H9 (cell line): ENCODE measurements around the gene INSYN2B. TPM values are rescaled to one million over a fixed set of nuclear protein-coding genes. Genes with fewer than 3 reads are reported as not detected.

Experiments
- DNase-seq: peaks from one replicate; pipeline ENCODE4 v3.0.0-alpha.2; 2017
- H2AFZ ChIP-seq: one replicate; pipeline ENCODE4 v1.6.1; 2013; ENCODE audit warnings: mild to moderate bottlenecking, low read length, control low read depth, moderate library complexity
- H2AK5ac ChIP-seq: 2 replicates; pipeline ENCODE4 v1.6.1; 2013; ENCODE audit warnings: low read length, control low read depth, mixed read lengths; ENCODE audit not compliant: insufficient read length
- H2BK120ac ChIP-seq: one replicate; pipeline ENCODE4 v1.6.1; 2013; ENCODE audit warnings: low read depth, mild to moderate bottlenecking, low read length, control low read depth, inconsistent platforms; ENCODE audit not compliant: poor library complexity, severe bottlenecking
- H2BK12ac ChIP-seq: 2 replicates; pipeline ENCODE4 v1.6.1; 2013; ENCODE audit warnings: low read length, control low read depth, mixed read lengths, low read depth; ENCODE audit not compliant: insufficient read length
- H2BK15ac ChIP-seq: 2 replicates; pipeline ENCODE4 v1.6.1; 2013; ENCODE audit warnings: low read depth, low read length, control low read depth
- H2BK20ac ChIP-seq: one replicate; pipeline ENCODE4 v1.6.1; 2013; ENCODE audit warnings: low read depth, mild to moderate bottlenecking, low read length, control low read depth, inconsistent platforms; ENCODE audit not compliant: poor library complexity, severe bottlenecking
- H2BK5ac ChIP-seq: 2 replicates; pipeline ENCODE4 v1.6.1; 2013; ENCODE audit warnings: low read length, control low read depth, mixed read lengths; ENCODE audit not compliant: insufficient read length
- H3K14ac ChIP-seq: 2 replicates; pipeline ENCODE4 v1.6.1; 2013; ENCODE audit warnings: low read length, control low read depth; ENCODE audit not compliant: insufficient read depth
- H3K18ac ChIP-seq: 2 replicates; pipeline ENCODE4 v1.6.1; 2013; ENCODE audit warnings: low read depth, mild to moderate bottlenecking, mixed read lengths, low read length, control low read depth; ENCODE audit not compliant: insufficient read length
- H3K23ac ChIP-seq: 2 replicates; pipeline ENCODE4 v1.6.1; 2013; ENCODE audit warnings: low read length, control low read depth, mixed read lengths, low read depth; ENCODE audit not compliant: insufficient read length
- H3K23me2 ChIP-seq: 2 replicates; pipeline ENCODE4 v1.6.1; 2013; ENCODE audit warnings: low read depth, mild to moderate bottlenecking, mixed read lengths, low read length, control low read depth; ENCODE audit not compliant: insufficient read length, poor library complexity, severe bottlenecking
- H3K27ac ChIP-seq: 2 replicates; pipeline ENCODE4 v1.5.1; 2013; ENCODE audit warnings: low read length, control low read depth, mixed read lengths, low read depth; ENCODE audit not compliant: insufficient read length
- H3K27me3 ChIP-seq: 2 replicates; pipeline ENCODE4 v1.6.1; 2013; ENCODE audit warnings: low read length, control low read depth, inconsistent platforms; ENCODE audit not compliant: insufficient read depth
- H3K4ac ChIP-seq: 2 replicates; pipeline ENCODE4 v1.6.1; 2013; ENCODE audit warnings: low read depth, mild to moderate bottlenecking, control low read depth, inconsistent platforms, low read length, moderate library complexity
- H3K4me1 ChIP-seq: 2 replicates; pipeline ENCODE4 v1.6.1; 2013; ENCODE audit warnings: low read length, control low read depth, inconsistent platforms; ENCODE audit not compliant: insufficient read depth
- H3K4me2 ChIP-seq: 2 replicates; pipeline ENCODE4 v1.6.1; 2013; ENCODE audit warnings: low read length, control low read depth, mixed read lengths; ENCODE audit not compliant: insufficient read length, insufficient read depth
- H3K56ac ChIP-seq: 2 replicates; pipeline ENCODE4 v1.6.1; 2013; ENCODE audit warnings: low read depth, mild to moderate bottlenecking, mixed read lengths, low read length, control low read depth; ENCODE audit not compliant: insufficient read length
- H3K79me1 ChIP-seq: 2 replicates; pipeline ENCODE4 v1.6.1; 2013; ENCODE audit warnings: low read depth, mild to moderate bottlenecking, moderate library complexity, low read length, control low read depth, inconsistent platforms; ENCODE audit not compliant: insufficient read depth, poor library complexity, severe bottlenecking
- H3K79me2 ChIP-seq: 2 replicates; pipeline ENCODE4 v1.6.1; 2013; ENCODE audit warnings: low read length, control low read depth, inconsistent platforms; ENCODE audit not compliant: insufficient read depth
- H3K9ac ChIP-seq: 2 replicates; pipeline ENCODE4 v1.6.1; 2013; ENCODE audit warnings: low read length, control low read depth, mixed read lengths; ENCODE audit not compliant: insufficient read length; ENCODE audit errors: extremely low read depth
- H3K9me3 ChIP-seq: one replicate; pipeline ENCODE4 v1.6.1; 2013; ENCODE audit warnings: low read depth, low read length, inconsistent platforms; ENCODE audit not compliant: control insufficient read depth
- H3T11ph ChIP-seq: one replicate; pipeline ENCODE4 v1.6.1; 2013; ENCODE audit warnings: mild to moderate bottlenecking, low read length, control low read depth, inconsistent platforms
- H4K20me1 ChIP-seq: one replicate; pipeline ENCODE4 v1.6.1; 2013; ENCODE audit not compliant: control insufficient read depth, insufficient read length, insufficient read depth
- H4K5ac ChIP-seq: 2 replicates; pipeline ENCODE4 v1.6.1; 2013; ENCODE audit warnings: low read depth, mild to moderate bottlenecking, mixed read lengths, low read length, control low read depth; ENCODE audit not compliant: insufficient read length
- H4K8ac ChIP-seq: replicated peaks from 2 replicates; pipeline ENCODE4 v1.6.1; 2013; ENCODE audit warnings: low read length, control low read depth, mixed read lengths, low read depth; ENCODE audit not compliant: insufficient read length
- H4K91ac ChIP-seq: 2 replicates; pipeline ENCODE4 v1.6.1; 2013; ENCODE audit warnings: low read depth, mild to moderate bottlenecking, moderate library complexity, mixed read lengths, low read length, control low read depth; ENCODE audit not compliant: insufficient read length
- H3K27ac Mint-ChIP-seq, 3 experiments: 2 replicates in 2 of 3; 3 replicates in 1 of 3; pipeline ENCODE4 v1.8.0; 2020 to 2021; ENCODE audit warnings: mixed read lengths in 3 of 3, mild to moderate bottlenecking in 1 of 3, moderate library complexity in 1 of 3
- H3K27me3 Mint-ChIP-seq: 2 replicates; pipeline ENCODE4 v1.8.0; 2021; ENCODE audit warnings: low read depth, mild to moderate bottlenecking, moderate library complexity, mixed read lengths
- H3K36me3 Mint-ChIP-seq, 3 experiments: 2 replicates in 2 of 3; 3 replicates in 1 of 3; pipeline ENCODE4 v1.8.0; 2020 to 2021; ENCODE audit warnings: low read depth in 3 of 3, mixed read lengths in 3 of 3; ENCODE audit not compliant: insufficient read depth in 1 of 3
- H3K4me1 Mint-ChIP-seq, 2 experiments: 2 replicates each; pipeline ENCODE4 v1.8.0; 2020; ENCODE audit warnings: mixed read lengths in 2 of 2
- H3K4me3 Mint-ChIP-seq, 2 experiments: 2 replicates in 1 of 2; 3 replicates in 1 of 2; pipeline ENCODE4 v1.8.0; 2020 to 2021; ENCODE audit warnings: mild to moderate bottlenecking in 2 of 2, mixed read lengths in 2 of 2, moderate library complexity in 1 of 2
- H3K9me3 Mint-ChIP-seq, 2 experiments: 2 replicates in 1 of 2; 3 replicates in 1 of 2; pipeline ENCODE4 v1.8.0; 2020; ENCODE audit warnings: mild to moderate bottlenecking in 2 of 2, mixed read lengths in 2 of 2, moderate library complexity in 1 of 2
- WGBS: extraction: QIAGEN DNeasy Blood & Tissue Kit; methylation state at CpG from one replicate; pipeline ENCODE4 v1.1.7; 2013; ENCODE audit warnings: missing lambda C conversion rate, low lambda C conversion rate, mixed read lengths; ENCODE audit not compliant: insufficient read length; ENCODE audit errors: extremely low coverage; 5-methylcytosine and 5-hydroxymethylcytosine counted together
- total RNA-seq: library from RNA; stranded (reverse); gene quantifications from 2 replicates; pipeline ENCODE4 v1.2.1, GENCODE V29; 2021
- TF ChIP-seq, protein P1 (sequence below): fragments of 200-600 bp; sonication (generic); conservative IDR thresholded peaks from 3 replicates; pipeline ENCODE4 v1.8.0; 2021; ENCODE audit warnings: antibody characterized with exemption, mild to moderate bottlenecking

INSYN2B gene
- total RNA-seq, 1 experiment from 2014 or later: not detected

DNA sequence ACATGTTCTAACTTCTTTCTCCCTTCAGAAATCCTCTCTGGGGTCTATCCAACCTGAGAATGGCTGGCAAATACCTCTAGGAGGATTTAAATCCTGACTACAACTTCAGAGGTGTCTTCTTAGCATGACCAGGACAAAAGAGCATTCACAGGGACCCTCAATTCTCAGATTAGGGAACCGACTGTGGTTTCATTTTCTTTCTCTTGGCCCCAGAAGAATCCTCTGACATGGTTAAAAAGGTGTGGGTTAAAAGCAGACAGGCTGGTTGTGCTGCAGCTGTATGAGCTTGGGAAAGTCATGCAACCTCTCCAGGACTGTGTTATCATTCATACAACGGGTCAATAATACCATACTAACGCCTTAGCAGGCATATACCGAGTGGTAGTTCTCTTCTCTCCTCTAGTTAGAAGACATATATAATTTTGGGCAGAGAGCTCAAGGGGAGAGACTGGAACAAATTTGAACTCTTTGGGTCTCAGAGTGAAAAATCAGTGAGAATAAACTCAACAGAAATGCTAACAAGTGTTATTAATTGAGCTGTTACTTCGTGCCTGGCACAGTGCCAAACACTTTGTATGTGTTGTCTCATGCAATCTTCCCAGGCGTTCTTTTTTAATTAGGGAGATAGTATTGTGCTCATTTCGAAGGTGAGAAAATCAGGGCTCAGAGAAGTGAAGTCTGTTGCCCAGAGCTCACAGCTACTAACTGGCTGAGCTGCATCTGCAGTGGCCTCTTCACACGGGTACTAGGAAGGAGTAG lies 35.2 kb downstream of the INSYN2B start:
- Histone ChIP-seq H3K4me1 (peaks cover 4% of the 10 kb centered on the region; the same call in 1 of the 2 replicates), H2BK20ac (no peak overlapping the region), H3T11ph (no peak overlapping the region), H3K18ac (no peak overlapping the region), H2BK15ac (no peak overlapping the region), H4K91ac (no peak overlapping the region), H2BK120ac (no peak overlapping the region), H4K5ac (no peak overlapping the region), H2BK12ac (no peak overlapping the region), H2AK5ac (no peak overlapping the region), H3K4me2 (no peak overlapping the region), H3K79me2 (no peaks in the 10 kb centered on the region), H3K14ac (no peak overlapping the region), H3K9ac (no peak overlapping the region), H3K23me2 (no peaks in the 10 kb centered on the region), H3K27ac (no peak overlapping the region), H2BK5ac (no peak overlapping the region), H3K79me1 (no peaks in the 10 kb centered on the region), H3K4ac (no peak overlapping the region), H4K8ac (no peak overlapping the region), H2AFZ (no peak overlapping the region), H3K9me3 (no peaks in the 10 kb centered on the region), H3K56ac (no peak overlapping the region), H3K27me3 (no peaks in the 10 kb centered on the region), H4K20me1 (no peaks in the 10 kb centered on the region), H3K23ac (no peak overlapping the region)
- Mint-ChIP-seq H3K36me3 (no peaks in the 10 kb centered on the region), H3K9me3 (peaks cover 2 to 4% of the 10 kb centered on the region in 2 experiments; a peak in 4 of 5 replicates), H3K27ac (peak overlapping the region in 2 of 3 experiments; percentile 58 to 63; a peak in 1 of 7 replicates), H3K4me3 (no peak overlapping the region), H3K27me3 (peaks cover 4% of the 10 kb centered on the region), H3K4me1 (peaks cover 24 to 27% of the 10 kb centered on the region in 2 experiments)
- no CpG with 5 or more reads among the region's 8 CpGs for WGBS
- DNase-seq: no peak
- TF ChIP-seq, protein P1, sequence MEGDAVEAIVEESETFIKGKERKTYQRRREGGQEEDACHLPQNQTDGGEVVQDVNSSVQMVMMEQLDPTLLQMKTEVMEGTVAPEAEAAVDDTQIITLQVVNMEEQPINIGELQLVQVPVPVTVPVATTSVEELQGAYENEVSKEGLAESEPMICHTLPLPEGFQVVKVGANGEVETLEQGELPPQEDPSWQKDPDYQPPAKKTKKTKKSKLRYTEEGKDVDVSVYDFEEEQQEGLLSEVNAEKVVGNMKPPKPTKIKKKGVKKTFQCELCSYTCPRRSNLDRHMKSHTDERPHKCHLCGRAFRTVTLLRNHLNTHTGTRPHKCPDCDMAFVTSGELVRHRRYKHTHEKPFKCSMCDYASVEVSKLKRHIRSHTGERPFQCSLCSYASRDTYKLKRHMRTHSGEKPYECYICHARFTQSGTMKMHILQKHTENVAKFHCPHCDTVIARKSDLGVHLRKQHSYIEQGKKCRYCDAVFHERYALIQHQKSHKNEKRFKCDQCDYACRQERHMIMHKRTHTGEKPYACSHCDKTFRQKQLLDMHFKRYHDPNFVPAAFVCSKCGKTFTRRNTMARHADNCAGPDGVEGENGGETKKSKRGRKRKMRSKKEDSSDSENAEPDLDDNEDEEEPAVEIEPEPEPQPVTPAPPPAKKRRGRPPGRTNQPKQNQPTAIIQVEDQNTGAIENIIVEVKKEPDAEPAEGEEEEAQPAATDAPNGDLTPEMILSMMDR: no peak
